Adrenal gland (tissue), 12 donors: Measurements from ENCODE around the gene CCDC159. TPM values are rescaled to one million over a fixed set of nuclear protein-coding genes. Genes with fewer than 3 reads are reported as not detected.
"Not testable (repeated sequence)": the region's sequence is repeated elsewhere in the genome, so short reads cannot be mapped to it uniquely, and the experiment has no call there.

Source experiments
- DNase-seq, 7 donors: peaks; one replicate each; pipeline ENCODE4 v3.0.0-alpha.2; 2019 to 2020
- H3K27ac ChIP-seq, 5 donors: fragments of 200-600 bp; sonication (generic) in 4 of 5; 1 replicate in 3 of 5; 2 replicates in 2 of 5; pipeline versions ENCODE4 v1.5.1 to v1.8.0; 2016 to 2020; ENCODE audit warnings: mild to moderate bottlenecking in 1 of 5
- H3K27me3 ChIP-seq: fragments of 200-600 bp; 2 replicates; pipeline ENCODE4 v1.8.0; 2021
- H3K36me3 ChIP-seq, 2 donors: fragments of 200-600 bp; replicated peaks in 1 of 2; 1 replicate in 1 of 2; 2 replicates in 1 of 2; pipeline versions ENCODE4 v1.5.1 to v1.8.0; 2018 to 2022
- H3K4me1 ChIP-seq, 2 donors: fragments of 200-600 bp; replicated peaks in 1 of 2; 1 replicate in 1 of 2; 2 replicates in 1 of 2; pipeline versions ENCODE4 v1.5.1 to v1.8.0; 2018 to 2021
- H3K4me3 ChIP-seq, 4 donors: fragments of 200-600 bp; sonication (generic) in 3 of 4; one replicate each; pipeline ENCODE4 v1.5.1; 2016 to 2018
- H3K9me3 ChIP-seq, 3 donors: fragments of 200-600 bp; sonication (generic) in 1 of 3; replicated peaks in 1 of 3; 1 replicate in 2 of 3; 2 replicates in 1 of 3; pipeline versions ENCODE4 v1.5.1 to v1.8.0; 2016 to 2021
- CTCF ChIP-seq, 6 experiments: fragments of 450-650 bp in 4 of 6; fragments of 200-600 bp in 2 of 6; sonication (generic) in 1 of 6; IDR thresholded peaks; 1 replicate in 5 of 6; 2 replicates in 1 of 6; pipeline versions ENCODE4 v1.5.1 to v1.8.0; 2016 to 2021; ENCODE audit warnings: antibody characterized with exemption in 6 of 6, mild to moderate bottlenecking in 2 of 6, moderate library complexity in 1 of 6
- POLR2A ChIP-seq, 2 donors: fragments of 450-650 bp; IDR thresholded peaks; one replicate each; pipeline ENCODE4 v1.6.1; 2017; ENCODE audit warnings: antibody characterized with exemption in 2 of 2, mild to moderate bottlenecking in 2 of 2, moderate library complexity in 1 of 2
- WGBS, 4 donors: extraction: QIAGEN DNeasy Blood & Tissue Kit in 2 of 4; methylation state at CpG; one replicate each; pipeline versions ENCODE4 v1.1.5 to v1.1.7; 2013 to 2017; 5-methylcytosine and 5-hydroxymethylcytosine counted together
- intact Hi-C, 2 donors: fragments of 100-400 bp; cut with DNase I; formaldehyde crosslinking; loops; one replicate each; pipeline versions ENCODE4 v1.14.1 to v1.15.0; 2022 to 2023
- polyA plus RNA-seq, 3 donors: library from polyadenylated mRNA; stranded (reverse); fragments of 200-250 nt in 2 of 3; fragments of 350-450 nt in 1 of 3; fragmentation: Illumina TruSeq in 1 of 3; extraction: RNeasy Lipid Tissue Mini Kit (QIAGEN cat#74804) in 1 of 3; gene quantifications; one replicate each; pipeline ENCODE4 v1.2.3, GENCODE V29; 2013 to 2014
- total RNA-seq, 9 donors: library from RNA; depleted of rRNA in 4 of 9; stranded (reverse); fragments of >200 nt in 4 of 9; fragments of 120-200 nt in 1 of 9; fragmentation: NEBNext Ultra II Directional in 1 of 9; extraction: Animal tissue kit (Norgen Biotek cat#: 25700) in 1 of 9; gene quantifications; one replicate each; pipeline versions ENCODE4 v1.1.0 to v1.2.4, GENCODE V29; 2013 to 2023
- donor health status: healthy with polysubstance abuse.
- donor health status: Bipolar disorder and iron deficiency.
- donor health status: DM: yes; HTN: yes; CAD: no.
- donor health status: DM: no; HTN: no; CAD: no.
- donor health status: DM: no; HTN: no; CAD: no.
- donor health status: DM: yes; HTN: yes; CAD: no.

CCDC159 gene
- total and polyA plus RNA-seq, 12 donors = 24.1 to 479 (median 58.8) TPM

GRCh38 chr19:11347546-11348039 lies 1.3 kb downstream of the CCDC159 start:
- H3K4me1 ChIP-seq = peaks cover 24 to 32% of the 10 kb centered on the region in 2 donors
- no peak overlapping the region for H3K4me3 ChIP-seq
- WGBS, 4 donors = 73 to 86% (median 83%) methylated on average over 6 to 7 of the region's 7 CpGs
- no peaks in the 10 kb centered on the region for H3K27me3 ChIP-seq
- H3K9me3 ChIP-seq = no peaks in the 10 kb centered on the region
- DNase-seq = no peak
- no peak overlapping the region for H3K27ac ChIP-seq
- TF ChIP-seq CTCF (IDR thresholded peaks at IDR 0.05) = no peak
- TF ChIP-seq POLR2A (IDR thresholded peaks at IDR 0.05) = no peak
- no peaks in the 10 kb centered on the region for H3K36me3 ChIP-seq
- intact Hi-C loops = no loop called here

GRCh38 chr19:11349171-11349570 lies 2.9 kb downstream of the CCDC159 start:
- no peak overlapping the region for H3K4me3 ChIP-seq
- H3K36me3 ChIP-seq = no peaks in the 10 kb centered on the region
- DNase-seq = no peak
- H3K9me3 ChIP-seq = no peaks in the 10 kb centered on the region
- no peak overlapping the region for H3K27ac ChIP-seq
- H3K4me1 ChIP-seq = peaks cover 15 to 22% of the 10 kb centered on the region in 2 donors
- intact Hi-C loops = no loop called here
- H3K27me3 ChIP-seq = no peaks in the 10 kb centered on the region
- 95 to 96% (median 96%) methylated on average over 3 to 4 of the region's 4 CpGs for WGBS, 4 donors
- TF ChIP-seq POLR2A (IDR thresholded peaks at IDR 0.05) (no peak), CTCF (IDR thresholded peaks at IDR 0.05) (no peak)

GRCh38 chr19:11354102-11354501 lies 7.8 kb downstream of the CCDC159 start:
- H3K9me3 ChIP-seq, H3K4me1 ChIP-seq, H3K36me3 ChIP-seq, H3K4me3 ChIP-seq, H3K27ac ChIP-seq, H3K27me3 ChIP-seq, intact Hi-C loops, DNase-seq: not testable (repeated sequence)
- 94 to 96% (median 96%) methylated on average over 4 of the region's 4 CpGs for WGBS, 4 donors

GRCh38 chr19:11355160-11356073 lies 9.1 kb downstream of the CCDC159 start, which contains the start of gene PLPPR2:
Gene PLPPR2, plus strand, starts transcription at chr19:11355432. Its CDS starts 2,242 bp downstream, at chr19:11357674.
- Histone ChIP-seq H3K4me1 (peaks cover 8 to 9% of the 10 kb centered on the region in 2 donors), H3K36me3 (peaks cover 0 to 9% of the 10 kb centered on the region in 2 donors), H3K4me3 (peak within 1 kb of the TSS in 2 of 4 donors; percentile 83 to 88), H3K27me3 (no peaks in the 10 kb centered on the region), H3K9me3 (no peaks in the 10 kb centered on the region), H3K27ac (peak within 1 kb of the TSS in 3 of 5 donors; percentile 34 to 60 (median 44))
- WGBS, 4 donors = 2 to 21% (median 4%) methylated on average over 5 to 62 of the region's 62 CpGs
- peak; percentile 65 to 71 for TF ChIP-seq POLR2A (IDR thresholded peaks at IDR 0.05)
- no peak for TF ChIP-seq CTCF (IDR thresholded peaks at IDR 0.05)
- DNase-seq = peak; percentile 93 to 98 (median 96)
- intact Hi-C loops = no loop called here
